ENCODE results near the gene NLE1. TPM values are rescaled to one million over a fixed set of nuclear protein-coding genes. Genes with fewer than 3 reads are reported as not detected.
A peak's percentile ranks its signal among the peaks of the same experiment; 100 is the strongest.
"Not testable (repeated sequence)": the region's sequence is repeated elsewhere in the genome, so short reads cannot be mapped to it uniquely, and the experiment has no call there.

NLE1 gene
- total RNA-seq, 1 donor, result 15.6 TPM

GRCh38 chr17:35119370-35120165, 22.5 kb downstream of the NLE1 start, which contains the start of gene RAD51D:
RAD51D (minus strand) TSS chr17:35119860; CDS start chr17:35119613, 247 bp downstream.
- Histone ChIP-seq H3K27ac (ENCODE audit: low read depth, low read length) (peak within 1 kb of the TSS; percentile 66), H3K4me1 (ENCODE audit: insufficient read depth, low read length) (peaks cover 13% of the 10 kb centered on the region), H3K4me2 (ENCODE audit: insufficient read depth, low read length) (peak within 1 kb of the TSS; percentile 97), H3K4me3 (ENCODE audit: insufficient read depth, low read length) (peak within 1 kb of the TSS; percentile 98), H3K36me3 (ENCODE audit: insufficient read depth, low read length) (no peaks in the 10 kb centered on the region), H3K9me3 (ENCODE audit: low read depth, low read length) (no peaks in the 10 kb centered on the region), H3K79me2 (ENCODE audit: insufficient read depth, low read length) (peaks cover 25% of the 10 kb centered on the region), H3K27me3 (ENCODE audit: insufficient read depth, low read length) (no peaks in the 10 kb centered on the region), H2AFZ (ENCODE audit: low read length) (peak within 1 kb of the TSS; percentile 98), H4K20me1 (ENCODE audit: insufficient read depth, low read length) (no peaks in the 10 kb centered on the region)
- DNase-seq (ENCODE audit: insufficient read length, low spot score, missing footprints), result peak; percentile 97
- TF ChIP-seq CTCF (IDR thresholded peaks at IDR 0.05; ENCODE audit: extremely low read depth, low read depth, low read length), result peak; percentile 69

DNA sequence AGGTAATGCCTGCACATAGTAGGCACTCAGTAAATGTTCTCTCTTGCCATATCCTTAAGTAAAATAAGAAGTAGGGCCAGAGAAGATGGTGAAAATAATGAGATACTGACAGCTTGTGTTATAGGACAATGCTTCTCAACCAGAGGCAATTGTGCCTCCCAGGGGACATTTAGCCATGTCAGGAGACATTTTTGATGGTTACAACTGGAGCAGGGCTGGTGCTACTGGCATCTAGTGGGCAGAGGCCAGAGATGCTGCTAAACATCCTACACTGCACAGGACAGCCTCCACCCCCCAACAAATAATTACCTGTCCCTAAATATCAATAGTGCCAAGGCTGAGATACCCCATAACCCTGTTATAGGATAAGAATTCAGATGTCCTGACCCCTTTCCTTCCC, 24.1 kb downstream of the NLE1 start:
- peak; percentile 54 for TF ChIP-seq CTCF (IDR thresholded peaks at IDR 0.05; ENCODE audit: extremely low read depth, low read depth, low read length)
- Histone ChIP-seq H2AFZ (ENCODE audit: low read length) (no peak overlapping the region), H3K9me3 (ENCODE audit: low read depth, low read length) (no peaks in the 10 kb centered on the region), H3K36me3 (ENCODE audit: insufficient read depth, low read length) (no peaks in the 10 kb centered on the region), H3K4me1 (ENCODE audit: insufficient read depth, low read length) (peaks cover 13% of the 10 kb centered on the region), H3K79me2 (ENCODE audit: insufficient read depth, low read length) (peaks cover 30% of the 10 kb centered on the region), H3K27ac (ENCODE audit: low read depth, low read length) (no peak overlapping the region), H3K4me2 (ENCODE audit: insufficient read depth, low read length) (no peak overlapping the region), H4K20me1 (ENCODE audit: insufficient read depth, low read length) (no peaks in the 10 kb centered on the region), H3K4me3 (ENCODE audit: insufficient read depth, low read length) (no peak overlapping the region), H3K27me3 (ENCODE audit: insufficient read depth, low read length) (no peaks in the 10 kb centered on the region)
- peak; percentile 27 for DNase-seq (ENCODE audit: insufficient read length, low spot score, missing footprints)

- Histone ChIP-seq H3K4me3 (ENCODE audit: insufficient read depth, low read length) (no peak overlapping the region), H3K27me3 (ENCODE audit: insufficient read depth, low read length) (no peaks in the 10 kb centered on the region), H3K27ac (ENCODE audit: low read depth, low read length) (no peak overlapping the region), H3K4me2 (ENCODE audit: insufficient read depth, low read length) (no peak overlapping the region), H3K9me3 (ENCODE audit: low read depth, low read length) (no peaks in the 10 kb centered on the region), H3K36me3 (ENCODE audit: insufficient read depth, low read length) (no peaks in the 10 kb centered on the region), H2AFZ (ENCODE audit: low read length) (no peak overlapping the region), H3K79me2 (ENCODE audit: insufficient read depth, low read length) (peaks cover 34% of the 10 kb centered on the region), H4K20me1 (ENCODE audit: insufficient read depth, low read length) (no peaks in the 10 kb centered on the region), H3K4me1 (ENCODE audit: insufficient read depth, low read length) (peaks cover 13% of the 10 kb centered on the region)
- DNase-seq (ENCODE audit: insufficient read length, low spot score, missing footprints), result peak; percentile 41
- no peak for TF ChIP-seq CTCF (IDR thresholded peaks at IDR 0.05; ENCODE audit: extremely low read depth, low read depth, low read length)
Observed at GRCh38 chr17:35116845-35117244, 25.3 kb downstream of the NLE1 start.

DNA sequence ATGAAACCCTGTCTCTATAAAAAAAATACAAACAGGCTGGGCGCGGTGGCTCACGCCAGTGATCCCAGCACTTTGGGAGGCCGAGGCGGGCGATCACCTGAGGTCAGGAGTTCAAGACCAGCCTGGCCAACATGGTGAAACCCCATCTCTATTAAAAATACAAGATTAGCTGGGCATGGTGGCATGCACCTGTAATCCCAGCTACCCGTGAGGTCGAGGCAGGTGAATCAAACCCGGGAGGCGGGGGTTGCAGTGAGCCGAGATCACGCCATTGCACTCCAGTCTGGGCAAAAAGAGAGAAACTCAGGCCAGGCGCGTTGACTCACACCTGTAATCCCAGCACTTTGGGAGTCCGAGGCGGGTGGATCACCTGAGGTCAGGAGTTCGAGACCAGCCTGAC, 31.3 kb downstream of the NLE1 start:
- H3K36me3 ChIP-seq (ENCODE audit: insufficient read depth, low read length); H2AFZ ChIP-seq (ENCODE audit: low read length); H3K27ac ChIP-seq (ENCODE audit: low read depth, low read length); DNase-seq (ENCODE audit: insufficient read length, low spot score, missing footprints); H3K4me3 ChIP-seq (ENCODE audit: insufficient read depth, low read length); H3K9me3 ChIP-seq (ENCODE audit: low read depth, low read length); H4K20me1 ChIP-seq (ENCODE audit: insufficient read depth, low read length); H3K27me3 ChIP-seq (ENCODE audit: insufficient read depth, low read length); H3K4me2 ChIP-seq (ENCODE audit: insufficient read depth, low read length); H3K4me1 ChIP-seq (ENCODE audit: insufficient read depth, low read length): not testable (repeated sequence)
- peaks cover 22% of the 10 kb centered on the region for H3K79me2 ChIP-seq (ENCODE audit: insufficient read depth, low read length)
